Fibroblast of villous mesenchyme (primary cell): Measurements from ENCODE around the gene PNPO. TPM values are rescaled to one million over a fixed set of nuclear protein-coding genes. Genes with fewer than 3 reads are reported as not detected.
A peak's percentile ranks its signal among the peaks of the same experiment; 100 is the strongest.

ENCODE experiments used
- DNase-seq: peaks from one replicate; pipeline ENCODE4 v3.0.0-alpha.2; 2010; ENCODE audit warnings: low read depth
- H3K4me3 ChIP-seq: 2 replicates; pipeline ENCODE4 v1.5.1; 2011; ENCODE audit warnings: low read depth, mild to moderate bottlenecking, low read length
- CTCF ChIP-seq: IDR thresholded peaks from 2 replicates; pipeline ENCODE4 v1.5.1; 2012; ENCODE audit warnings: low read depth, mild to moderate bottlenecking, low read length; ENCODE audit not compliant: insufficient read depth
- total RNA-seq: library from RNA; depleted of rRNA; stranded (reverse); fragments of >200 nt; gene quantifications from 2 replicates; pipeline ENCODE4 v1.2.3, GENCODE V29; 2012

PNPO gene
- total RNA-seq, 1 donor, result 49.2 TPM

DNA sequence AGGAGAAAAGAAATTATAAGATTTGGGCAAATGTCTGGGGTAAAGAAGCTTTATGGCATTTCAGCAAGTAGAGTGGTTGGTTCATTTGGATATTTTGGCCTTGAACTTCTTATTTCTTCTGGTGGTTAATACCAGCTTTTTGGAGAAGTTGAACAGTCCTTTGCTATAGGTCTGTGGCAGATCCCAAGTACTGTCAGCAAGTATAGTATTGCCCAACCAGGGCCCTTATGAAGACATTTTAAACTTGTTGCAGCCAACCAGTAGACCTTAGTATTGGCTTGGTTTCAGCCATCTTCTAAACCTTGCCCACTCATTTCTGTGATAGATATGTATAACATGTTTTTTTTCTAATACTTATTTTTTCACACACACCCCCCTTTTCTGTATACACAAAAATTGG is 43.1 kb upstream of the PNPO start:
- no peak for TF ChIP-seq CTCF
- H3K4me3 ChIP-seq, result no peak overlapping the region
- DNase-seq, result no peak

DNA sequence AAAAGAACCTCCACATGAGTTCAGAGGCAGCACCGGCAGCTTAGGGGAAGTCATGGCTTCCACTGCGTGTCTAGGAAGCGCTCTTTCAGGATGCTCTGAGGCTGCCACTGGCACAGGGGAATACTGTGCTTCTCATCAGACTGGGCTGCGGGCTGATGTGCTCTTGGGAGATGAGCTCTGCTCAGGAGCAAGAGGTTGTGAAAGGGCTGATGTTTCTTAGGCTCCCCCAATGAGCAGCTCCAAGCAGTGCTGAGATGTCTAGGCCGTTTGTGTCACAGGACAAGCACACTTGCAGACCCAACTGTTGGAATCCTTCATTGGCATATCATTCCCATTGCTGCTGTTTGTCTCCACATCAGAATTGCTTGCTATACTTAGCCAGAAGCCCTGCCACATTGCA is 41.7 kb upstream of the PNPO start:
- TF ChIP-seq CTCF, result no peak
- no peak for DNase-seq
- no peak overlapping the region for H3K4me3 ChIP-seq

DNA sequence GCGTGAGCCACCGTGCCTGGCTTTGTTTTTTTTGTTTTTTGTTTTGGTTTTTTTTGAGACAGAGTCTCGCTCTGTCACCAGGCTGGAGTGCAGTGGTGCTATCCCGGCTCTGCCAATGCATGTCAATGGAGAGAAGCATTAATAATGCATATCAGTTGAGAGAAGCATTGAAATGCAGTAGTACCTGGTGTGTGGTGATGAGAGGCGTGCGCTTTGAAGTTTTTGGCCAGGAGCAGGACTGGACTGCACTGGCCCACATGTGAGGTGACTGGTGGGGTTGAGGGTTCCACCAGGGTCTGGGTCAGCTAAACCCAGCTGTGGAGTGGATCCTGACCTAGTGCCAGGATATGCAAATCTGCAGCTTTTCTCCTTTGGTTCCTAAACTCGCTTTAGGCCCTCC is 39.9 kb upstream of the PNPO start:
- TF ChIP-seq CTCF, result no peak
- H3K4me3 ChIP-seq, result no peak overlapping the region
- DNase-seq, result no peak

- no peak overlapping the region for H3K4me3 ChIP-seq
- TF ChIP-seq CTCF, result no peak
- no peak for DNase-seq
These were observed 39.2 kb upstream of the PNPO start for GRCh38 chr17:47902039-47902744.

- DNase-seq, result peak; percentile 78
- H3K4me3 ChIP-seq, result no peak overlapping the region
- no peak for TF ChIP-seq CTCF
These were observed 36.1 kb upstream of the PNPO start for GRCh38 chr17:47905221-47905733.

GRCh38 chr17:47906443-47906842 is 34.9 kb upstream of the PNPO start:
- no peak for TF ChIP-seq CTCF
- DNase-seq, result no peak
- no peak overlapping the region for H3K4me3 ChIP-seq
